GM11168 (cell line): ENCODE data around the gene PHAF1.

Source experiments
- in situ Hi-C: fragments of 300-500 bp; cut with MboI; formaldehyde crosslinking; loops from one replicate; pipeline ENCODE4 v1.12.0; 2022; ENCODE audit warnings: low sequenced_read_pairs; ENCODE audit not compliant: unreplicated experiment

Gene PHAF1

DNA sequence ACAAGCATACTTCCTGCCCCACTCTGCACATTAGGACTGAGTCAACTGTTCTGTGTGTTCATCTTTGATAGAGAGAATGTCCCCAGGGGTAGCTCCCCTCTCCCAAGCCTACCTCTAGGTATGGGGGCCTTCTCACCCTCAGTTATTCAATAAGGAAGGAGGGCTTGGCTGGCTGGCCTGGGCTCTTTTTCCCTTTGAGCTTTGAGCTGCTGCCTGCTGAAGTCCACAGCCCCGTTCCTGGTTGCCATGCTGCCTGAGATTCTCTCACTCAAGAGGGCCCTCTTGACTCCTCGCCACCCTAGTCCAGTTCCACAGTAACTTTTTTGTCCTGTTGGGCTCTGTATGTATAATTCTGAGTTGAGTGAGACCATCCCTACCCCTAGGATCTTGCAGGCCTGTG, 36.0 kb downstream of the PHAF1 start:
- in situ Hi-C loops, result no loop called here

DNA sequence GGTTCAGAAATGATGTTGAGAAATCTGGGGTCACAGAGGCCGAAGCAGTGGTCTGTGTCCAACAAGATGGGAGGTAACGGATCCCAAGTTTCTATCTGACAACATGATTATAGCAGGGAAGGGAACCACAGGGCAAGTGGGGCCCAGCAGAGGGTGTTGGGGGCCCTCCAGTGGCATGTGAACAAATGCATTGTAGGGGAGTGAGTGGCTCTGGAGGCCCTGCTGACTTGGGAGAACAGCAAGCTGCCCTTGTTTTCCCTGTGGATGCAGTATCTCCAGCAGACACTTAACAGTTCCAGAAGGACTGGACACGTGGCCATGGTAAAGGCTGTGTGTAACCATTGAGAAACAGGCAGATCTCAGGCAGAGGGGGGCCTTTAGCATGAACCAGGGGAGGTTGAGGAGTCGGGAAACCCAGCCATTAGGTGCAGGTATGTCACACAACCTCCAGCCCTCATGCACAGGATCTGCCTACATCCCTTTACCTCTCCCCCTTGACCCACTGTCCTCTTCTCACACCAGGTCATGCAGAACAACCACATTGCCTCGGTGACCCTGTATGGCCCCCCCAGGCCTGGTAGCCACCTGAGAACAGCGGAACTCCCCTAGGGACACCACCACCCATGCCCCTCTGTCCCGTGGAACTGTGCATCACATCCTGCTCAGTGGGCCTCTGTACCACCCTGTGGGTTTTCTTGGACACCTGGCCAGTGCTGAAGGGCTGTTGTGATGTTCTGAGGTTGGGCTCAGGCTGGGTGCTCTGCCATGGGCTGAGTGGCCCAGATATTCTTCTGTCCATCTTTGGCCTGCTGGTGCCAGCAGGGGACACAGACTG, 37.0 kb downstream of the PHAF1 start:
- in situ Hi-C loops, result no loop called here

DNA sequence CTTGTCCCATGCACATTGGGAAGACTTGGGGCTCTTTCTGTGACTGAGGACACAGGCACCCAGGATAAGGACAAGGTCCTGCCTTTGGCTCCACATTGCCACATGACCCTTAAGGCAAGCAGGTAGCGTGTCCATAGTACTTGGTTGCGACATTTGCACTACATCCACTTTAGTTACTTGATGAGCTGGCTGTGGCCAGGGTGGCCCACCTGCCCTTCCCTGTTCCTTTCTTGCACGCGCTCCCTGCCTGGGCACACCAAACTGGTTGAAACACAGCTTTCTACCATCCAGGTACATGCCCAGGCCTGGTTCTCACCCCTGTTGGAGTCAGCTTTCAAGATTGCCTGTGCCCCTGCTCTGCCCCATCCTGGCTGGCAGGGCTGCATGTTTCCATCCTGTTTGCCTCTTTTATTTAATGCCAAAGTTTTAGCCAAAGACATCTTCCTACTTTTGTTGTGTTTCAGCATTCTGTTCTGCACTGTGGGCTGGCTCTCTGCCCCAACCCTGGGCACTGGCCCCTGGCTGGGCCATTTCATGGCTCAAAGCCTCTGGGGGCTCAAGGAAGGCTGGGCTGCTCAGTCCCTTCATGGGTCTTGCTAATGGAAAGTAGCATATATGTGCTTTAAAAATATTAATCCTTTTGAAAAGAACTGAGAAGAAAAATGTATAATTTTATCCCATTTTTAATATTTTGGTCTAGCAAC, 37.8 kb downstream of the PHAF1 start:
- in situ Hi-C loops, result no loop called here

DNA sequence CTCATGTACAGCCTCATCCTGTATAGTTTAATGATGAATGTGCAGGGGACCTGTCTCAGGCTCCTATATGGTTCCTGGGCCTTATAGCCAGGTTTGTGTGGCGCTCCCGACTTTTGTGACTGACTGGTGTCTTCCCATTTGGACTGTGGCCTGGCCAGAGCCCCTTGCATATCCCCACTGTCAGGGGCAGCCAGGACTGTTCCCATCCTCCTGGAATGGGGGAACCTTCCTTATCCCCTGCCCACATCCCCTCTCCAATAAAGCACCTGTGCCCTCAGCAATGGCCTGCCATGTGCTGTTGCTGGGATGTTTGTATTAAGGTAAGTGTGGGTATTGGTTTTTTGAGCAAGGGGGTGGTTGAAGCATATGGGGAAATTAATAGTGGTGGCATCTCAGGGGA, 38.5 kb downstream of the PHAF1 start:
- in situ Hi-C loops, result no loop called here

GRCh38 chr16:67148656-67149275, 39.0 kb downstream of the PHAF1 start:
- in situ Hi-C loops, result no loop called here

GRCh38 chr16:67149276-67150046, 39.7 kb downstream of the PHAF1 start:
- in situ Hi-C loops, result loop anchor here (10.0 kb wide), 1 partner anchor 175 kb away; no protein-coding TSS in a partner anchor

DNA sequence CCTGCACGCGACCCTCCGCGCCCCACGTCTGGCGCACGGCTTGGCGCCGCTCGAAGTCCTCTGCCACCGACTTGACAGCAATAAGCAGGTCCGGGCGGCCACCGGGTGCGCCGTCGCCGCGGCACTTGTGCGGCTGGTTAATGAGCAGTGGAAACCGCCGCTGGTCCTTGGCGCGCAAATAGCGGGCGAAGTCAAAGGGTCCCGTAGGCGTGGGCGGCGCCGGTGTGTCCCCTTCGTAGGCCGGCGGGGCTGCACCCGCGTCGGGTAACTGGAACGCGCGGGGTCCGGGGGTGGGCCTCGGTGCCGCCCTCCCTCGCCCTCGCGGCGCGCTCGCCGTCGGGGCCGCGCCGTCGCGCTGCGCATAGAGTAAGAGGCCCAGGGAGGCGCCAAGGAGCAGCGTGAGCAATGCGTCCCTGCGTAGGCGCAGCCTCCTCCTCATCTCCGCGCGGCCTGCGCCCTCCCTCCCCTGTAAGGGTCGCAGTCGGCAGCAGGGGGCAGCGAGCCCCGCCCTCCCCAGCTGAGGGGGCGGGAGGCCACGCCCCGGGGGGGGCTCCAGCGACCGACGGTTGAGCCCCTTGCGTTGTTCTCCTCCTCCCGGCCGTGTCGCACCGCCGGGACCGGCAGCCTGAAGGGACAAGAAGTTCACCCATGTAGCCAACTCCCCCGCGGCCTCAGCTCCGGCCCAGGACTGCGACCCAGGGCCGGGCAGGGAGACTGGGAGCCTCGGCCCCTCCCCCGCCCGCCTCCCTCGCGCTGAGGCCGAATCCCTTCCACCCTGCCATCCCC, 40.5 kb downstream of the PHAF1 start:
- in situ Hi-C loops, result loop anchor here (10.0 kb wide), 1 partner anchor 175 kb away; no protein-coding TSS in a partner anchor

DNA sequence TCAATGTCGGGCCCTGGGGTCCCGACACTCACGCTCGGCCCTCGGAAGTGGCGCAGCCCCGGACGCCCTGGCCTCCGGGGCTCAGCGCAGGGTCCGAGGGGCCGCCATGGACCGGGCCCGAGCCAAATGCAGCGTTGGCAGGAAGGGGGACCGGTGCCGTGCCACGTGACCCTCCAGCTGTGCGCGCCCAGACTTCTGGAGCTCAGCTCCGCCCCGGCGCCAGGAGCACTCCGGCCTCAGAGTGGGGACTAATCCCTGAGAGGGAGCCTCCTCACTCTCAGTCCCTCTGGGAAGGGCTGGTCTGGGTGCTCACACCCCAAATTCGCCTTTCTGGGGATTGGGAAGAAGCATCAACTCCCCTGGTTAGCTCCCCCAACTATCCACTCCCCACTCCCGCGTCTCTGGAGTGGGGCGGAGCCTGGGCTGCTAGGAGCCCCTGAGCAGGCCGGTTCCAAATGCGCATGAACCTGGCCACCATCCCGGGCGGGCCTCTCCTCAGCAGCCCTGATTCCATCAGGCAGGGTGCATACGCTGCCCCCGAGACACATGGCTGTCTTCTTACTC, 41.2 kb downstream of the PHAF1 start, which contains the start of gene B3GNT9:
Gene B3GNT9, minus strand, starts transcription at position 166 of the 564 bp plus-strand sequence. CDS start 513 bp downstream, outside the sequence.
- in situ Hi-C loops, result loop anchor here (10.0 kb wide), 1 partner anchor 176 kb away; no protein-coding TSS in a partner anchor

DNA sequence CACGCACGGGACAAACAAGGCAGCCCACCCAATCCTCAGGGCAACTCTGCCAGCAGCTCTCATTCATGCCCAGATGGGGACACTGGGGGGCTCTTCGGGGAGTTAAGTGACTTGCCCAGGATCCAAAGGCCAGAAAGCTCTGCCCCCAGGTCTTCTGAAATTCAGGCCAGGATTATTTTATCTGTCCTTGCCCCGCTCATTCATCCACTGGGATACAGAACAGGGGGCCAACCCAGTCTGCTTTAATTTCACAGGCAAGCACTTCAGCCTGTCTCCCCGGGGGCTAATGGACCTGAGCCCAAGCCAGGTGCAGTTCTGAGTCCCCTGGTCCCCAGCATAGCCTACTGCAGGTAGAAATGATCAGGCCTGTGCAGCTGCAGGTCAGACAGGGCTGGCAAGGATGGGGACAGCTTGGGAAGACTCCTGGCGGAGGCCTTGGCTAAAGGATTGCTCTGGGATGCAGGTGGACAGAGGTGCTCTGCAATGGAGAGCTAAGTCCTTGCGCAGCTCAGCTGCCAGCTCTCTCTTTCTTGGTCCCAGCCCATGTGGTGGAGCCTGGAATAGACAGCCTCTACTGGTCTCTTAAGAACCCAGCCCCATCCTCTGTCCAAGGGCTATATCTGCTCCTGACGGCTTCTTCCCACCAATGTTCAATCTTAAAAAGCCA, 41.8 kb downstream of the PHAF1 start:
- in situ Hi-C loops, result loop anchor here (10.0 kb wide), 1 partner anchor 177 kb away; no protein-coding TSS in a partner anchor

GRCh38 chr16:67154578-67155294, 45.0 kb downstream of the PHAF1 start:
- in situ Hi-C loops, result loop anchor here (5.0 to 10.0 kb wide), 2 partner anchors 142 to 180 kb away; no protein-coding TSS in a partner anchor

DNA sequence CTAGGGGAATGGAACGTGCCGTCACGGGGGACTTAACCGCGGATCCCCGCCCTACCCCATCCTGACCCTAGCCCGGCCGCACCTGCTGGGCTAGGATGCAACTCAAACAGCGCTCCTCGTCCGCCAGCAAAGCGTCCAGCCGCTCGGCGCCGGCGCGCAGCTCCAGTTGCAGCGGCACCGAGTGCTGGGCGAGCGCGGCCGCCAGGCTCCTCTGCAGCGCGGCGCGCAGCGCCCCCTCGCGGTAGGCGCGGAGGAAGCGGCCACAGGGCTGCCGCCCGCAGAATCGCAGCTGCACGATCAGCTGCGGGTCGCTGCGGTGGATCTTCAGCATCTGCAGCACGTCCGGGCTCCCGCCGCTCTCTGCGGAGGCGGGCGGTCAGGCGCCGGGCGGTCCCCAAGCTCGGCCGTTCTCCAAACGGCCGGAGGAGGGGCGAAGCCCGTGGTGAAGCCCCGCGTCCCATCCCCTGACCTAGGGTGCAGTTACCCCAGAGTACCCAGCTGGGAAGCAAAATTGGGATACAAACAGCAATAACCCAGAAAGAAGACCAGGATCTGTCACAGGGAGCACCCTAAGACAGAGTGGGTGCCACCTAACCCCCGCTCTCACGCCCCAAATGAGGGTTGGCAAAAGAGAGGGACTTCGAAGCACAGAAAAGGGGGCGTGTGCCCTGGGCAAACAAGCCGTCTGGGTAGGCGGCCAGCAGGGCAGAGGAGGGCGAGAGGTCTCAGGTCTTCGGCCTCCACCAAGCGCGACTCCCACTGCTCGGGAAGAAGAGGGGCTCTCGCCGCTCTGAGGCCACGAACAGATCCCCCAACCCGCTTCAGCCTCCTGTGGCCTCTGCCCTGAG, 45.8 kb downstream of the PHAF1 start:
- in situ Hi-C loops, result loop anchor here (5.0 to 10.0 kb wide), 2 partner anchors 143 to 181 kb away; no protein-coding TSS in a partner anchor

DNA sequence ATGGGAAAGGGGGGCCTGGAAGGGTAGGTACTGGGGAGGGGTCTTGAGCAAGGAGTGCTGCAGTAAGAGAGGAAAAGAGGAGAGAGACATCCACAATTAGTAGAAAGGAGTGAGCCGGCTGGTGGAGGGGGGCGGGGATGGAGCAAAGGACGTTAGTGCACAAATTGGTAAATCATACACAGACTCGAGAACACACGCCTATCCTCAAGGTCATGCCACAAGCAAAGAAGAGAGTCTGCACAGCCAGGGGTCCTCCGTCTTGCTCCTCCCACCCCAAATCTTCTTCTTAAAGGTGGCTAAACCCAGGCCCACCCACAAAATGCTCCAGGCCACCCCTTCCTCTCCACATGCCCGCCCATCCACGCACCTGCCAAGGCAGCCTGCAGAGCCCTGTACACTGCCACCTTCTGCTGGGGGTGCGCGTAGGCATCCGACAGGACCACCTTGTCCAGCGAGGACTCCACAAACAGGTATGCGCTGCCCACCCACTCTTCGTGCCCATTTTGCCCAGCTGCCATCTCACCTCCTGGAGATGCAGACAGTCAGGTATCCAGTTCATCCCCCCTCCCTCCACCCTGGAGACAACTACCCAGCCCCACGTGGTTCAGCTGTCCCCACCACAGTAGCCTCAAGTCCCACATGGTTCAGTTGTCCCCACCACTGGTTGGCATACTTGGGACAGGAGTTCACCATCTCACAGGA, 46.6 kb downstream of the PHAF1 start:
- in situ Hi-C loops, result loop anchor here (5.0 to 10.0 kb wide), 2 partner anchors 144 to 181 kb away; no protein-coding TSS in a partner anchor

GRCh38 chr16:67157106-67157748, 47.5 kb downstream of the PHAF1 start:
- in situ Hi-C loops, result loop anchor here (5.0 to 10.0 kb wide), 2 partner anchors 145 to 182 kb away; no protein-coding TSS in a partner anchor

DNA sequence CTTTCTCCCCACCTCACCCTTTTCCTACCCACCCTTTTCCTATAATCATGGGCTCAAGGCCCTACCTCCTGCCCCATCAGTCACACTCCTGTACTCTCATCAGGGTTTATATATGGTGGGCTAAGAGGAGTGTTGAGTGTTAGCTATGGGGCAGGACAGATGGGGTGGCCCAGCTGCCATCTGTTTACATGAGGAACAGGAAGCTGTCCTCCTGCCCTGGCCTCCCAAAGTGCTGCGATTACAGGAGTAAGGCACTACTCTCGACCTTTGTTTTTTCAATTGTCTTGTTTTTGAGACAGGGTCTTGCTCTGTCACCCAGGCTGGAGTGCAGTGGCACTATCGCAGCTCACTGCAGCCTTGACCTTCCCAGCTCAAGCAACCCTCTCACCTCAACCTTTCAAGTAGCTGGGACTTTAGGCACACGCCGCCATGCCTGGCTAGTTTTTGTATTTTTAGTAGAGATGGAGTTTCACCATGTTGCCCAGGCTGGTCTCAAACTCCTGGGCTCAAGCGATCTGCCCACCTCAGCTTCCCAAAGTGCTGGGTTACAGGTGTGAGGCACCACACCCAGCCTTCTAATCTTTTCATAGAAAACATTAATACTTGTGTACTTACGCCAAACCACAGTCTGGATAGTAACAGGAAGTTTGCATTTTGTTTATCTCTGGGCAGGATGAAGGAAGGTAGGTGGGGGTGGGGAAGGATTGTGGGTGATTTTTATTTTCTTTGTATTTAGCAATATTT, 48.3 kb downstream of the PHAF1 start:
- in situ Hi-C loops, result loop anchor here (5.0 to 10.0 kb wide), 2 partner anchors 146 to 183 kb away; no protein-coding TSS in a partner anchor
